ENCODE results near the gene PGF.

Gene PGF

DNA sequence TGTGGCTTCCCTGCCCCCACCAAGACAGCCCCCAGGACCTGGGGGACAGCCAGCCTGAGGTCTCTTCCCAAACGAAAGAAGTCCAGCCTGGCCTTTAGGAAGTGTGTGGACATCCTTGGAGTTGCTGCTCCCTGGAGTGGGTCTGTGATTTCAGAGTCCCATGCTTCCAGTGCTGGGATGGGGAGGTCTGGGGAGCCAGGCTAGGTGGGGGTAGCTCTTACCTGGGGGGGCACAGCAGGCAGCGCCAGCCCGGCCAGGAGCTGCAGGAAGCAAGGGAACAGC lies 509 bp downstream of the PGF start:
- no peak for DNase-seq

DNA sequence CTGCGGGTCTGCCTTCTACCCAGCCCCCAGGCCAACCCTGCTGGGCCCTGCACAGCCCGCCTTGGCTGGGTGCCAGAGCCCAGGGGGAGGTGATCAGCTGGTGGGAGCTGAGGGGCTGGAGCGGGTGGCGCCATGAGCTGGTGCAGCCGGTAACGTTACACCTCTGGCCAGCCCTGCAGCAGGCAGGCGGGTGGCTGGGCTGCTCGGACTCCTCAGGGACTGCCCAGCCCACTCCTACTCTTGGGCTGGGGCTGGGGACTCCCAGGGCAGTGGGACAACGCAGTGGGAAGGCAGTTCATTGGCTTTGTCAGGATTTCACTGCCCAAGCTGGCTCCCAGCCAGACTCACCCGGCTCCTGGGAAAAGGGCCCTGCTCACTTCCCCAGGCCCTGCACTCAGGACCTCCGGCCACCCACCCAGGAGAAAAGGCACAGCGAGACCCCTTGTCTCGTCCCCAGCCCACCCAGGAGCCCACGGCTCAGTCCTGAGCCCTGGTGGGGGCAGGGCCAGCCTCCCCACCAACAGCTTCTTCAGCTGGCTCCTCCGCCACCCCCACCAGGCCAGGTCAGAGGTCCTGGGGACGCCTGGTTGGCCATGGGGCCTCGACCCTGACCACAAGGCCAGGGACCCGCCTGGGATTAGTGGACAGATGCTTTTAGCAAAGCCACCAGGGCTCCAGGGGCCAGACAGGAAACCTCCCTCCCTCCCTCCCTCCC lies 1.0 kb downstream of the PGF start:
- DNase-seq, result no peak

DNA sequence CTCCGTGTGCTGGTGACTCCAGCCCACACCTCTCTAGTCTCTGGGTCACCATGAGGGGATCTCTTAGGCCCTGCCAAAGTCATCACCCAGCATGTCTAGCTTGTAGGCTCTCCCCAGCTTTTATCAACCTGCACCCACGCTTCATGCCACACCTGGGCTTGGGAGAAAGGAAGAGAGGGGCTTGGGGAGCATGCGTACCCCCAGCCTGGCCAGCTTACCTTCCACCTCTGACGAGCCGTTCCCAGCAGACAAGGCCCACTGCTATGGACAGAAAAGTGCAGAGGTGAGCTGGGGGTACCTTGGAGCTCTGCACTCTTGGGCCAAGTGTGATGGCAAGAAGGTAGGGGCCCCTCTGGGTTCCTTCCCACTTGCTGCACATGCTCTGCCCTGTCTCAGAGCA lies 1.7 kb downstream of the PGF start:
- no peak for DNase-seq

DNA sequence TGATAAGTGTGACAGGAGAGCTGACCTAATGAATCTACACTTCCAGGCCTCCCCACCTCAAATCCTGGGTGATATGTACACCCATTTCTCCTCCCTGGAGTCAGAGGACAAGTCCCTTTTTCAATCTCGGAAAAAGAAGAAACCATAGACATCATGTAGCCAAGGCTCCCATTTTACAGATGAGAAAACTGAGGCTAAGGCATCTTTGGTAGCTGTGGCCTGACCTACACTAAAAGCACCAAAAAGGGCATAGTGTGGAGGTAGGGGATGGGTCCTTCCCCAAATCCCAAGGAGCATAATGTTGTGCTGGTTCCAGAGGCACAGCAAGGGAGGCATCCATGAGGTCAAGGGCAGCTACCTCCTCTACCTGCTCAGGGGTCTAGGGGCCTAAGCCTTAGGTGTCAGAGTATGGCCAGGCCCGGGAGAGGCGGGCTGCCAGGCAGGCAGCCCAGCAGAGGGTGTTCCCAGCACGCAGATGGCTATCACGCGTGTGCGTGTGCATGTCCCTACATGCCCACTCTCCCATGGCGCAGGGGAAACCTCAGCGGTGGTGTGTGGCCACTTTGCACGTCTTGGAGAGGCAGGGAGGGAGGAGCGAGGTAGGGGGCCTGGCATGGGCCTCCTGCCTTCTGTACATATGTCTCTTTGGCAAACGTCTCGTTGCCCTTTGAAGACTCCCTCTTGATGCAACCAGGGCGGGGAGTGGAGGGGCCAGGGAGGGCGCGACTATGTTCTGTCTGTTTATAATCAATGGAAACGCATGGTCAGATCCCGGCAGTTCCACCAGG lies 2.5 kb downstream of the PGF start:
- DNase-seq, result no peak

DNA sequence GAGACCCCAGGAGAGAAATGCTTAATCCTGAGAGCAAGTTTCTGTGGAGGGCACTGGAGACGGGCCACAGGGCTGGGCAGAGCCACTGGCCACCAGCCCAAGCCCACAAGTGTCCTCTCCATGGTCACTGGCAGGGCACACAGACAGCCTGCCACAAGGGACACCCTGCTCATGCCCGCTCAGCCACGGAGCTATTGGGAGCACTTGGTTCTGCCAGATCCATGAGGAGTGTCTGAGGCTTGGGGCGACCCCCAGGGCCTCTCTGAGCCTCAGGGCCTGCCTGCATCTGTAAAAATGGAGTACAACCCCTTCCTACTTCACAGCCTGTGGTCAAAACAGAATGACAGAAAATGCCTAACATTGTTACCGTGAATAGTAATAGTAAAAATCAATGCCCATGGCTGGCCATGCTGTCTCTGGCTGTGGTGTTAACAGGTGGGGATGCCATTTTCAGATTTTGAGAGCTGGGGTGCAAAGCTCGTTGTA lies 3.2 kb downstream of the PGF start:
- DNase-seq, result no peak

DNA sequence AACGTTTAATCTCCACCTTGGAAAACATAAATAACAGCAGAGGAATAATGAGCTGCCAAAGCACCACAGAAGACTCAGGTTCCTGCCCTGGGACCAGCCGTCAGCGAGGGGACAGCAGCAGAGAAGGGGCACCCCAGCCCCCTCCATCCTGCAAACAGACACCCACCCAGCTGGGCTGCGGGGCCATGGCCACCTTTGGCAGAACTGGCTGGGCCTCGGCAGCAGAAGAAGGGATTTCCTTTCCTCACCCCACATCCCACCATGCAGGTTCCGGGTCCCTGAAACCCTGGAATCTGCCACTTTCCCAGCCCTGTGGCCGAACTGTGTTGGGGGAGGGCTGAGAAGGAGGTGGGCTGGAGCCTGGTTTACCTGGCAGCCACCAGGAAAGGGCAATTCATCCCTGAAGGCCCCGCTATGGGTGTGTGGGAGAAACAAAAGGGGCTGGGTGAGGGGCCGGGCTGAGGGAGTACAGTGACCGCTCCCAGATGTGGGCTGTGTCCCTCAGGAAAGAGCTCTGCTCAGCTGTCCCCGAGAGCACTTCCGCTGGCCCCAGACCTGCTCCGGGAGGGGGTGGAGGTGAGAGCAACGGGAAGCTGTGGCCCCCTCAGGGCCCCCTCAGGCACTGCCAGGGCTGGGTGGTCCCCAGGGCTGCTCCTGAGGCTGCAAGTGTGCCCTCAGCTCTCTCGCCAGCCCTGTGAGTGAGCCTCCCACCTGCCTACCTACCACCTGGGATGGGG lies 3.8 kb downstream of the PGF start:
- no peak for DNase-seq

DNA sequence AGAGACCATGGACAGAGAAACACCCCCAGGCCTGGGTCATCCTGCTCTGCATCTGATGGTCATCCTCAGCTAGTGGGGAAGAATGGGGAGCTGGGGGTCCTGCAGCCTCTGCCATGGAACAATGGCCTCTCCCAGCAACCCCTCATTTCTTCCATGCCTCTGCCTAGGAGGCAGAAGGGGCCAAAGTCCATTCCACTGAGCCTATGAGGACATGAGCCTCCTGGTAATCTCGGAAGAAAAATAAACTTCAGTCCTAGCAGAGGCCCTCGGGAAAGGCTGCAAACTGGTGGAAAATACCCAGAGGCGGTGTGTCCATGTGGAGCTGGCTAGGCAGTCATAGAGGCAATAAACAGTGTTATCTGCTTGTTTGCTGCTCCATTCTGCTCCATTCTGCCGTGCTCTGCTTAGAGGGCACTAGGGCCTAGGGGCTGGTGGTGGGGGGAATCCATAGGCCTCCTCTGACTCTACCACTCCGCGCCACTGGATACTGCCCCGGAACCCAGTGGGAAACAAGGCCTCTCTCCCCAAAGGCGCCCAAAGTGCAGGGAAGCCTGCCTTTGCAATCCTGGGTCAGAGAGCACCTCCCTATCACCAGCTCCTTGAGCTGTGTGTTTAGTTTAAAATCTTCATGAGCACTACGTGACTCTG lies 4.5 kb downstream of the PGF start:
- no peak for DNase-seq

DNA sequence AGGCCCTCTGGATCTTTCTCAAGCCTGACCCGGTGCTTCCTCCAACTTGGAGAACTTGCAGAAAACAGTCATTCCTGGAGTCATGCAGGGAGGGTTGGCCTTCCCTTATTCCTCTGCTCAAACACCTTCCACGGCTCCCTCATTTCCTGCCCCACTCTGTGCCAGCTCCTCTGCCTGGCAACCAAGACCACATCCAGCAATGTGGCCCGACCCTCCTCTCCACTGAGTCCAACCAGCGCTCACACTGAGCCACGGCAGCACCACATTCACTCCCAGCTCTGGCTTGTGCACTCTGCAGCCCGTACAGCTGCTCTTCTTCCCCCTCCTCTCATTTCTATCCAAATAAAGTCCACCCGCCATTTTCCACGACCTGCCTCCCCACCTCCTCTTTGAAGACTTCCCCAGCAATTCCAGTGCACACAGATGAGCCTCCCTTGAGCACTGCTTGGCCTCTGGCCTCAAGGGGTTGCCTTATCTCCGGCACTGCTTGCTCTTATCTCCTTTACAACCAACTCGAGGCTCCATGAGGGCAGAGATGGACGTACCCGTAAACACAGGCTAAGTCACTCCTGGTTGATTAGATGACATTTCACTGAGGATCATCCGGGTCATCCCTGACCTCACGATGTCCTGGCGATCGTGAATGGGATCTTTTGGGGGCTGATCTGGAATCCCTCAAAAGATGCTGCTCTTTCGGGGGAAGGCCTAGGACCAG lies 5.4 kb downstream of the PGF start:
- no peak for DNase-seq

DNA sequence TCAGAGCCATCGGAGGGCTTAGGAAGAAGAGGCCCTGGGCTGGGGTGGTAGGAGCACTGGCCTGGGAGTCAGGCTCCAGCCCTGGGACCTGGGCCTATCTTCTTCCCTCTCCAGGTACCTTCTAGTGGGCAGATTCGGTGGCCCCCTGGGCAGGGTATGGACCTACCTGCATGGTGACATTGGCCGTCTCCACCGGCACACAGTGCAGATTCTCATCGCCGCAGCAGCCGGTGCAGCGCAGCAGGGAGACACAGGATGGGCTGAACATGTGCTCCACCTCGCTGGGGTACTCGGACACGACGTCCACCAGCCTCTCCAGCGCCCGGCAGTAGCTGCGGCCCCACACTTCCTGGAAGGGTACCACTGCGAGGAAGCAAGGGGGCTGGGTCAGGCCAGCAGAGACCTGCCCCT lies 6.2 kb downstream of the PGF start:
- DNase-seq, result no peak

DNA sequence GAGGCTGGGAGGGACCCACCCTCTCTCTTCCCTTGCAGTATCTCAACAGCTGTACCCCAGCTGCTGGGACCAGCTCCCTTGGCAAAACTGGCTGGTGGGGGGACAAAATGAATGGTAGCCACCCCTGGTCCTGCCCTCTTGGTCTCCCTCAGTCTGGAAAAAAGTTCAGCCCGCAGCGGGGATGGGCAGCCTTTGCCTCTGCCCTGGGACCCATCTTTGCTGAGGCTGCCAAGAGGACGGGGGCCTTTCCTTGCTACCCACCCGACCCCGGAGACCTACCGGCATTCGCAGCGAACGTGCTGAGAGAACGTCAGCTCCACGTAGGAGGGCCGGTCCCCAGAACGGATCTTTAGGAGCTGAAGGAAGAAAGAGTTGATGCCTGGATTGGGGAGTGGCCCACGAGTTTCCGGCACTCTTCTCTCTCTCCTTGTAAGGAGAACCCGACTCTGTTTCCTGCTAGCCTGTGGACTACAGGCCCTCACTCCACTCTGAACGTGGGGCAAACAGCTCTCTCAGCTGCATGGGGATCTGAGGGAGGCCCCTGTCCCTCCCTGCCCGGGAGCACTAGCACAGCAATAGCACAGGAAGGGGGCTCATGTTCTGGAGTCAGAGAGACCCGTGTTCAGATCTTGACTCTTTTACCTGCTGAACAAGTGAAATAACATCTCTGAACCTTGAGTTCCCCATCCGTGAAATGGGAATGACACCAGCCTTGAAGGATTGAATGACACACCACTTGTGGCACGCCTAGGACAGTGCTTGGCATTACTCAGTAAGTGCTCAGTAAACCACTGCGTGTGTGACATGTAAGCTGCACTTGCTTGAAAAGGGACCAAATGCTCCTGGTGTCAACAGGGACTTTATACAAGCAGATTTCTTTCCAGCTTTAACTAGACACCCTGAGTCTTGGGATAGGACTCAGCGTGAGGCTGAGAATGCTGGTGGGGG lies 6.9 kb downstream of the PGF start:
- DNase-seq, result no peak

DNA sequence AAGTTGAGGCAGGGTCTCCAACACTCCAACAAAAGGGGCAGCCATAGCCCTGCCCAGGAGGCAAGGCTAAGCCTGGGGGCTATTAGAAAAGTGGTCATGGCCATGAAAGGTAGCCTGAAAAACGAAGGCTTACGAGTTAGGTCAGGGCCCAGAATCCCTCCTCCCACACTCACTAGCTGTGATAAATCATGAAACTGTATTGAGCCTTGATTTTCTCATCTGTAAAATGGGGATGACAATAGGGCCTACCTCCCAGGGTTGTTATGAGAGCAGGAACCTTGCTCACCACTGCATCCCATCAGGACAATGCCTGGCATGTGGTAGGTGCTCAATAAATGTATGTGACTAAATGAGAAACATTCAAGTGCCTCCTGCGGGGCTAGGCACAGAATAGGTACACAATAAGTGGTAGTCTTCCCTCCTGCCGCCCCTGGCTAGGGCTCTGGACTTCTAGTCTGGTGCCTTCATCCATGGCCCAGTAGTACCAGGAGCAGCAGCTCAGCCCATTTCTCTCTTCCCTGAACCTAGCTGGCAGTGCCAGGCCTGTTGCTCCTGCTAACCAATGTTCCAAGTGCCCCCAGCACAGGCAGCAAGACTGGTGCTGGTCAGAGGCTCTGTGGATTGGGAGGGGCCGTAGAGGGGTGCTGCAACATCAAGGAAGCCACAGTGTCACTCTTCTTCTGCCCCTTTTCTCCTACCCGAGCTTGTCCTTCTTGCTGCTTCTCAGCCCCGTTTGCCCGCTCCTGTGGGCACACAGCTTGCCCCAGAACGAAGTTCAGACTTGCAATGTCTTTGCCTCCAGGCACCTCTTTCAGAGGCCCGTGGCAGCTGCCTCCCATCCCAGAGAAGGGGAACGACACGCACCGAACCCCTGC lies 7.8 kb downstream of the PGF start:
- DNase-seq, result no peak

DNA sequence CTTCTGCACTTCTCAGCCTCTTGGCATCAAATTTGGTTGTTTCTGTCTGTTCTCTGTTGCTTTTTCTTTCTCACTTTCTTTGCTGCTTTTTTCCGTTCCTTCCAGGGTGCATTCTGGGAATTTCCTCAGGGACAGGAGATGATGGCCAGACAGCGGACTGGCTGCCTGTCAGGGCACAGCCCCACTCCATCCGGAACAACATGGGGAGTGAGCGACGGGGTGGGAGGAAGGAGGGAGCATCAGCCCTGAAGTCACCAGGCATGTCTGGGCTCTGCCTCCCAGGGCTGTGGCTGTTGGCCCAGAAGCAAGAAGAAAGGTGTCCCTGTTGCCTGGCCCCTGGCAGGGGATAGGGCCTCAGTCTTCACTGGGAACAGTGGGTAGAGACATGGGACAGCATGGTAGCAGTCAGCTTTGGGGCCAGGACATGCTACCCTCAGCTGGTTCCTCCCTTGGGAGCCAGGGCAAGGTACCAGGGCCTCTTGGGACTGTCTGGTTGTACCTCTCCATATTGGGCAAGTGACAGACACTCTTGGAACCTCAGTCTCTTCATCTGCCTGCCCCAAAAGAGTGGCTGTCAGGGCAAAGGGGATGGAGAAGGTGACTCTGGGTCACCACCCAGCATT lies 8.6 kb downstream of the PGF start:
- no peak for DNase-seq

DNA sequence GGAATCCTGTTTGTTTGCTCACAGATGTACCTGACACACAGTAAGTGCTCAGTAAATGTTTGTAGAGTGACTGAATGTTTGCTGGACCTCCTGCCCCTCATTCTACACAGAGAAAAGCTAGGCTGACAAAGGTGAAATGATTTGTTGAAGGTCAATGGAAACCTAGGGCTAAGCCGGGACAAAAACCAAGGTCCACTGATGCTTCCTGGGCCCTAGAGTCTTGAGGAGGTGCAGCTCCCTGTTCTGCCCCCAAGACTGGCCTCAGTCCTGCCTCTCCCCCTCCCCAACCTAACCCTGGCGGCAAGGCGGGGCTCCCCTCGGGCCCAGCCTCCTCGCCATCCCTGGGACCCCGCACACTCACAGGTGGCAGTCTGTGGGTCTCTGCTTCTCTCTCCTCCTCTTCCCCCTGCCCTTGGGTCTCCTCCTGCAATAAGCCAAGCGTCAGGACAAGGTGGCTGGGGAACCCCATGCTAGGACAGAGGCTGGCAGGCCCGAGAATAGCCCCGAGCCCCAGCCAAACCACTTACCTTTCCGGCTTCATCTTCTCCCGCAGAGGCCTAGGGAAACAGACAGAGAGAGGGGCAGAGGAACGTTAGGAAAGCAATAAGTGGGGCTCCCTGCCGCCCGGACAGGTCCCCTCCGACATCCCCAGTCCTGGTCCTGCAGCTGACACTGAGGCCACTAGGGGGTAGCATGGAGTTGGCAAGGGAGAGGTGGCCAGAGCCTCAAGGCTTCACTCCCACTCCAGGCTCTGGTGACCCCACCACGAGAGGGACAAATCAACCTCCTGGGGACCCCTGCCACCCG lies 9.3 kb downstream of the PGF start:
- peak; percentile 62 to 63 for DNase-seq

DNA sequence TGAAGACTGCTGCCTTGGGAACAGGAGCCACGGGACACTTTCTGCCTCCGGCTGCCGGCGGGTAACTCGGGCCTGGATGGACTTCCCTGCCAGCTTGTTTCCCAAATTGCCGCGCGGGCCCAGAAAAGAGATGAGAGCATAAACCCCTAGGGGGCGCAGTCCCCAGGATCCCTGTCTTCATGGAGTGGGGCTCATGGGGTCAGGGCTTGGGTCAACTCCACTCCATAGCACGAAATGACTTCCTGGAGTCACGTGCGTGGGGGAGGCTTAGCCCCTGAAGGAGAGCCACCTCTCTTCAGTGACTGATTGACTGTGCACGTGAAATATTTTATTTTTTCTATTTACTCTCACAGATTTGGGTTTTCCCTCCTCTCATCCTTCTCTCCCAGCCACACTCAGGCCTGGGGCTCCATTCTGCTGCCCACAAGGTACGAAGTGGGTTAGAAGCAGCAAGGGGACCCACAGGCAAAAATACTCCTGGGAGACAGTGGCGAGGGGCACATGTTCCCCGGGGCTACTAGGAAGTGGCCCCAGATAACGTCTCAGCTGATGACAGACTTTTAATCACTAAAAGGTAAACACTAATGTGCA lies 10.0 kb downstream of the PGF start:
- DNase-seq, result no peak

DNA sequence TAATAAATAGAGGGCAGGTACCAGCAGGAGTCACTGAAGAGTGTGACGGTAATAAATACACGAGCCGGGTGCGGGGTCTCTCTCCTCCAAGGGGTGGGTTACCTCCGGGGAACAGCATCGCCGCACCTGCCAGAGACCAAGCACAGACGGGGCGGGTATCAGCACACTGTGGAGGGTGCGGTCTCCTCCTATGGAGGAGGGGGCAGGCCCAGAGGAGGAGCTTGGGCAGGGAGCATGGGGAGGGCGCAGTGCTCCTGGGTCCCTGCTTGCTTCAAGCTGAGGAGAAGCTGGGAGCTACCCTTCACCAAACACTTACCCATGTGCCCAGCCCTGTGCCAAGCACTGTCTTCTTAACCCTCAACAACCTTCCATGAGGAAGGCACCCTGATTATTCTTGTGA lies 12.8 kb downstream of the PGF start:
- peak; percentile 14 to 17 for DNase-seq

DNA sequence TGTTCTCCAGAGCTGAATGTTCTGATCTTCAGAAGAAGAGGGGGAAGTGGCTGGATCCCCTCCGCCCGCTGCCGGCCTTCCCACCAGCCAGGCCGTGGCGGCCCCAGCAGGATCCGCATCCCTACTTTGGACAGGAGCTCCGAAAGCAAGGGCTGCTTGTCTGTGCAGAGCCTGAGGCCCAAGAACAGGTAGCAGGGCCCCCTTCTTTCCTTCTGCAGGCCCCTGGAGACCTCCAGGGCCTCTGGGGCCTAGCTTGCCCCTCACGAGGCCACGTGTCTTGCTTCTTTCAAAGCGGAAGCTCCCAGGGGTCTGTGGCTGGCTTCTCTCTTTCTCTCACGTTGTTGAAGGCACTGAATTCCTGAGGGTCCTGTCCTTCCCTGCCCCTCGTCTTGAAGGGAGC lies 13.2 kb downstream of the PGF start:
- DNase-seq, result no peak

DNA sequence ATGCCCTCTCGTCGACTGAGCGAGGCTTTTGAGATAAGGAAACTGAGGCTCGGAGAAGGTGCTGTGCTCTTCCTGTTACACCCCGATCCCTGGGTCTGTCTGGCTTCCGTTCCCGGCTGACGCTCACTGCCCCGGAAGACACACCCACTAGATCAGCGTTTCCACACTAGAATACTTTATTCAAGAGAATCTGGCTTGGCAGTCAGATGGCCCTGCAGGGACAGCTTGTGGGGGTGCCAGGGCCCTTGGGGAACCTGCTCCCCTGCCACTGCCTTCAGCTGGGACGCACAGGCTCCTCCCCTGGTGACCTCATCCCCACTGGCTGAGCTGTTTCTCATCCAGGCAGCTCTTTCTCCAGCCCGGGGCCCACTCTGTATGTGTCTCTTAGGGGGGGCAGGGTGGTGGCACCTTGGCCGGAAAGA lies 13.7 kb downstream of the PGF start:
- DNase-seq, result peak; percentile 58 to 60

DNA sequence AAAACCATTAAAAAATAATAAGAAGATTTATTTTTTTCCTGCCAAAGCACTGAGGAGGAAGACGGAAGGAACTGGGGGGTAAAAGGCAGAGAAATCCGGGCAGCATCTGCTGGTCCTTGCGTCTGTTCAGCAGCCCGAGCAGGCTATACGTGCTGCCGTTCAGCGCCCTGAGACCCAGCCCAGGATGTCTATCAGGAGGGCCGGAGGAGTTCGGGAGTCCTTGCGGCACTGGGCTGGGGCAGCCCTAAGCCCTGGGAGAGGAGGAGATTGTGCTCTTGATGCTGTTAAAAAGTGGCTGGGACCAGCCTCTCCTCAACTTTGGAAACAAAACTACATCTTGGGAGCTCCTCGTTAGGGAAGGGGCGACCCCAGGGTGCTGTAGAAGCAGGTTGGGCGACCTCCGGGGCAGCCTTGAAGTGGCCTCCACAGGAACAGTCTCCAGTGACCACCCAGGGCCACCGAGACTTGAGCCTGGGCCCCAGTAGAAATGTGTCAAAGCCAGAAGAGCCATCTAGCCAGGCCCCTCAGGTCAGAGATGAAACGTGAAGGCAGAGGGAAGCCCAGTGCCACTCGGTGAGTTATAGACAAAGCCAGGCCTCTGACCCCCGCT lies 14.3 kb downstream of the PGF start:
- DNase-seq, result no peak
